Ishikawa (cell line): Measurements from ENCODE around the gene SLC25A38.

Experiments
- CEBPB ChIP-seq: IDR thresholded peaks from 2 replicates; pipeline ENCODE4 v1.6.1; 2012
- CREB1 ChIP-seq: IDR thresholded peaks from 2 replicates; pipeline ENCODE4 v1.6.1; 2012; ENCODE audit warnings: low read depth
- EGR1 ChIP-seq: IDR thresholded peaks from 2 replicates; pipeline ENCODE4 v1.6.1; 2012
- EP300 ChIP-seq: IDR thresholded peaks from 2 replicates; pipeline ENCODE4 v1.6.1; 2012; ENCODE audit warnings: borderline replicate concordance
- FOXM1 ChIP-seq: IDR thresholded peaks from 2 replicates; pipeline ENCODE4 v1.6.1; 2012; ENCODE audit warnings: low read depth, borderline replicate concordance
- MAX ChIP-seq: IDR thresholded peaks from 2 replicates; pipeline ENCODE4 v1.6.1; 2012
- NFIC ChIP-seq: IDR thresholded peaks from 2 replicates; pipeline ENCODE4 v1.6.1; 2012
- RAD21 ChIP-seq: IDR thresholded peaks from 2 replicates; pipeline ENCODE4 v1.6.1; 2012; ENCODE audit warnings: low read depth
- REST ChIP-seq: IDR thresholded peaks from 2 replicates; pipeline ENCODE4 v1.6.1; 2012; ENCODE audit warnings: low read depth, mild to moderate bottlenecking
- TAF1 ChIP-seq: IDR thresholded peaks from 2 replicates; pipeline ENCODE4 v1.6.1; 2012; ENCODE audit warnings: low read depth, mild to moderate bottlenecking
- TCF12 ChIP-seq: IDR thresholded peaks from 2 replicates; pipeline ENCODE4 v1.6.1; 2012; ENCODE audit warnings: low read depth
- TEAD4 ChIP-seq: IDR thresholded peaks from 2 replicates; pipeline ENCODE4 v1.6.1; 2012
- USF1 ChIP-seq: IDR thresholded peaks from 2 replicates; pipeline ENCODE4 v1.6.1; 2012
- YY1 ChIP-seq: IDR thresholded peaks from 2 replicates; pipeline ENCODE4 v1.6.1; 2012; ENCODE audit warnings: low read depth
- ZBTB7A ChIP-seq: IDR thresholded peaks from 2 replicates; pipeline ENCODE4 v1.6.1; 2012; ENCODE audit warnings: low read depth

The SLC25A38 gene

GRCh38 chr3:39404943-39405686, 21.9 kb downstream of the SLC25A38 start:
- TF ChIP-seq ZBTB7A (no peak), TCF12 (no peak), CEBPB (no peak), REST (no peak), YY1 (no peak), CREB1 (no peak), RAD21 (no peak), EP300 (no peak), USF1 (no peak), TAF1 (no peak), TEAD4 (no peak), NFIC (no peak), FOXM1 (no peak), MAX (no peak), EGR1 (no peak)

GRCh38 chr3:39405687-39406367, 22.7 kb downstream of the SLC25A38 start:
- TF ChIP-seq TEAD4: no peak
- TF ChIP-seq CEBPB: no peak
- no peak for TF ChIP-seq RAD21
- no peak for TF ChIP-seq EGR1
- TF ChIP-seq CREB1: no peak
- TF ChIP-seq FOXM1: no peak
- no peak for TF ChIP-seq TCF12
- no peak for TF ChIP-seq EP300
- no peak for TF ChIP-seq USF1
- TF ChIP-seq MAX: no peak
- TF ChIP-seq REST: no peak
- TF ChIP-seq NFIC: no peak
- no peak for TF ChIP-seq YY1
- TF ChIP-seq TAF1: no peak
- TF ChIP-seq ZBTB7A: no peak

- peak; percentile 57; the same call in 1 of the 2 replicates for TF ChIP-seq CREB1
- no peak for TF ChIP-seq NFIC
- no peak; the same call in 1 of the 2 replicates for TF ChIP-seq TEAD4
- TF ChIP-seq RAD21: no peak
- TF ChIP-seq TAF1: peak; percentile 99
- TF ChIP-seq ZBTB7A: no peak
- peak; percentile 73 for TF ChIP-seq YY1
- TF ChIP-seq TCF12: no peak; the same call in 1 of the 2 replicates
- TF ChIP-seq EP300: no peak
- TF ChIP-seq REST: no peak
- TF ChIP-seq EGR1: no peak
- TF ChIP-seq MAX: peak; percentile 98
- no peak; the same call in 1 of the 2 replicates for TF ChIP-seq CEBPB
- TF ChIP-seq USF1: peak; percentile 54; the same call in 1 of the 2 replicates
- TF ChIP-seq FOXM1: 0 out of 2 replicates have a peak, but pooled peaks have one; percentile 18
Measured at GRCh38 chr3:39406368-39407258, 23.4 kb downstream of the SLC25A38 start, which contains the start of gene RPSA. Gene RPSA, plus strand, starts transcription at chr3:39406720. Its CDS starts 934 bp downstream, at chr3:39407654.
